ENCODE measurements around the gene HIGD1C. TPM values are rescaled to one million over a fixed set of nuclear protein-coding genes. Genes with fewer than 3 reads are reported as not detected.

The HIGD1C gene
- total RNA-seq, 1 donor from 2014 or later = not detected

DNA sequence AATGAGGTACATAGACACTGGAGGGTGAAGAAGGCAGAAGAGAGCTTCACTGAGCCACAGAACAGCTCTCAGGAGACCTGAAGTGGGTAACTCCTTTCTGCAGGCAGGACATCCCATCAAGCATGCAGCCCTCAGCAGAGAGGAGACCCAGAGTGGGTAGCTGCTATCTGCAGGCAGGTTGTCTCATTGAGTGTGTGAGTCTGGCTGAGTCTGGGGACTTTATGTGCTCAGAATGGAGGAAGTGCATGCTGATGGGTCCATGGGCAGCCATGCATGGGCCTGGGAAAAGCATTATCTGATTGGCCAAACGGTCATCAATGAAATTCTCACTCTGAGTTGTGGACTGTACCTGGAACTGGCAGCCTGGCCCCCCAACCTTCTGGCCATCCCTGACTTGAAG lies 14.7 kb upstream of the HIGD1C start:
- H3K9me3 Mint-ChIP-seq (ENCODE audit: unreplicated experiment) = no peaks in the 10 kb centered on the region
- H3K27me3 Mint-ChIP-seq (ENCODE audit: unreplicated experiment) = peaks cover 2% of the 10 kb centered on the region
- DNase-seq (ENCODE audit: extremely low spot score, unreplicated experiment) = no peak
- H3K4me3 Mint-ChIP-seq (ENCODE audit: unreplicated experiment) = no peak overlapping the region
- no peak overlapping the region for H3K27ac Mint-ChIP-seq (ENCODE audit: unreplicated experiment)
- H3K4me1 Mint-ChIP-seq (ENCODE audit: unreplicated experiment) = peaks cover 18% of the 10 kb centered on the region
- TF ChIP-seq, protein P1, sequence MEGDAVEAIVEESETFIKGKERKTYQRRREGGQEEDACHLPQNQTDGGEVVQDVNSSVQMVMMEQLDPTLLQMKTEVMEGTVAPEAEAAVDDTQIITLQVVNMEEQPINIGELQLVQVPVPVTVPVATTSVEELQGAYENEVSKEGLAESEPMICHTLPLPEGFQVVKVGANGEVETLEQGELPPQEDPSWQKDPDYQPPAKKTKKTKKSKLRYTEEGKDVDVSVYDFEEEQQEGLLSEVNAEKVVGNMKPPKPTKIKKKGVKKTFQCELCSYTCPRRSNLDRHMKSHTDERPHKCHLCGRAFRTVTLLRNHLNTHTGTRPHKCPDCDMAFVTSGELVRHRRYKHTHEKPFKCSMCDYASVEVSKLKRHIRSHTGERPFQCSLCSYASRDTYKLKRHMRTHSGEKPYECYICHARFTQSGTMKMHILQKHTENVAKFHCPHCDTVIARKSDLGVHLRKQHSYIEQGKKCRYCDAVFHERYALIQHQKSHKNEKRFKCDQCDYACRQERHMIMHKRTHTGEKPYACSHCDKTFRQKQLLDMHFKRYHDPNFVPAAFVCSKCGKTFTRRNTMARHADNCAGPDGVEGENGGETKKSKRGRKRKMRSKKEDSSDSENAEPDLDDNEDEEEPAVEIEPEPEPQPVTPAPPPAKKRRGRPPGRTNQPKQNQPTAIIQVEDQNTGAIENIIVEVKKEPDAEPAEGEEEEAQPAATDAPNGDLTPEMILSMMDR (IDR thresholded peaks at IDR 0.05) = no peak
- peaks cover 2% of the 10 kb centered on the region for H3K36me3 Mint-ChIP-seq (ENCODE audit: unreplicated experiment)

DNA sequence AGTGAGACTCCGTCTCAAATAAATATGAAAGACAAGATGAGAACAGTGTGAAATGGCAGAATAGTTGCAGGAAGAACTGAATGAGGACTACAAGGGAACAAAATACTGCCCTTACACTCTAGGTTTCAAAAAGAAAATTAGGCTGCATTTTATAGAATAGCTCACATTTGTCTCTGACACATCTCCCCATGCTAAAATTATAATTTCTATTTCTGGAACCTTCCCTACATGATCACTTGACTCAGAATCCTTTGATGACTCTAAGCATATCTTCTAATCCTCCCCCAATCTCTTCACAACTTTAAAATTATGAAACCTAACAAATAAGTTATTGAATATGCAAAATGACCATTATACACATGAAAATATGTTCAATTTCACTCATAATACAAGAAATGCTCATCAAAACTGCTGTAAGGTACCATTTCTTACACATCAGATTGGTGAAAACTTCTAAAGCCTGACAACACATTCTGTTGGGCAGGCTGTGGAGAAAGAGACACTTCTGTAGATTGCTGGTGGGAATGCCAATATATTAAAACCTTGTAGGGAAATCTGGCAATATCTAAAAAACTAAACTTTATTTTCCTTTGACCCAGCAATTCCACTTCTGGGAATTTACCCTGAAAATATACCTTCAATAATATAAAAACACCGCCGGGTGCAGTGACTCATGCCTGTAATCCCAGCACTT lies 4.3 kb upstream of the HIGD1C start:
- no peak for DNase-seq (ENCODE audit: extremely low spot score, unreplicated experiment)
- Mint-ChIP-seq H3K27ac (ENCODE audit: unreplicated experiment) (no peak overlapping the region), H3K4me3 (ENCODE audit: unreplicated experiment) (no peak overlapping the region), H3K9me3 (ENCODE audit: unreplicated experiment) (no peaks in the 10 kb centered on the region), H3K4me1 (ENCODE audit: unreplicated experiment) (peaks cover 7% of the 10 kb centered on the region), H3K36me3 (ENCODE audit: unreplicated experiment) (no peaks in the 10 kb centered on the region), H3K27me3 (ENCODE audit: unreplicated experiment) (peaks cover 3% of the 10 kb centered on the region)
- TF ChIP-seq, protein P1 (IDR thresholded peaks at IDR 0.05) = no peak

DNA sequence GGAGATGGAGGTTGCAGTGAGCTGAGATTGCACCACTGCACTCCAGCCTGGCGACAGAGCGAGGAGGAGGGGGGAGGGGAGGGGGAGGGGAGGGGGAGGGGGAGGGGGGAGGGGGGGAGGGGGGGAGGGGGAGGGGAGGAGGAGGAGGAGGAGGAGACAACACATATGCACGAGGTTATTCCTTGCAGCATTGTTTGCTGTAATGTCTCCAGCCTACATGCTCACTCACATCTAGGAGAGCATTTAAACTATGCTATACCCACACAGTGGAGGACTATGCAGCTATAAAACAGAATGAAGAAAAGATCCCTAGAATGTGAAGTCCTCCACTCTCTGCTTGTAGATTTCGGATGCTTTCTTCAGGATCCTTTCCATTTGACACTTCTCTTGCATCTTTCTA lies 3.5 kb upstream of the HIGD1C start:
- Mint-ChIP-seq H3K4me1 (ENCODE audit: unreplicated experiment) (peaks cover 7% of the 10 kb centered on the region), H3K27me3 (ENCODE audit: unreplicated experiment) (peaks cover 3% of the 10 kb centered on the region), H3K36me3 (ENCODE audit: unreplicated experiment) (no peaks in the 10 kb centered on the region), H3K4me3 (ENCODE audit: unreplicated experiment) (no peak overlapping the region), H3K27ac (ENCODE audit: unreplicated experiment) (no peak overlapping the region), H3K9me3 (ENCODE audit: unreplicated experiment) (no peaks in the 10 kb centered on the region)
- TF ChIP-seq, protein P1 (IDR thresholded peaks at IDR 0.05) = no peak
- no peak for DNase-seq (ENCODE audit: extremely low spot score, unreplicated experiment)

DNA sequence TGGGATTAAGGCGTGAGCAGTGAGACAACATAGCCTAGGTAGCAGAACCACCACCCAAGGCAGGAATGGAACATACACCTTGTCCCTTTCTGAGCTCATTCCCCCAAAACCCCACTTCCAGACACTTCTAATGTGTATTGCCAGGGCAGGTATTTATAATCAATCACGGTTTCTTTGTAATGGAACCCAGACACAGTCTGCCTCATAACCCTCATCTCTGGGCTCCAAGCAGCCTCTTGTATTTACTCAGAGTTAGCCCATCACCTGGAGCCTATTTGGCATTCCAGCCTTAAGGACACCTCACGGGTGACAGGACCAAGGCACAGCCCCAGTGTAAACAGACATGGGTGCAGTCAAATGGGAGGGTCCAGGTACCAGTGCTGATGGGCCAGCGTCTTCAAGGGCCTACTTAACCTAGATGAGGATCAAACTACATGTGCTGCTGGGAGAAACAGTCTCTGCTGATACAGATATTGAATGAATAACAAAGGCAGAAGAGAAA lies 2.5 kb upstream of the HIGD1C start:
- TF ChIP-seq, protein P1 (IDR thresholded peaks at IDR 0.05) = no peak
- Mint-ChIP-seq H3K9me3 (ENCODE audit: unreplicated experiment) (no peaks in the 10 kb centered on the region), H3K27ac (ENCODE audit: unreplicated experiment) (no peak overlapping the region), H3K27me3 (ENCODE audit: unreplicated experiment) (peaks cover 3% of the 10 kb centered on the region), H3K4me1 (ENCODE audit: unreplicated experiment) (peaks cover 7% of the 10 kb centered on the region), H3K36me3 (ENCODE audit: unreplicated experiment) (no peaks in the 10 kb centered on the region), H3K4me3 (ENCODE audit: unreplicated experiment) (no peak overlapping the region)
- DNase-seq (ENCODE audit: extremely low spot score, unreplicated experiment) = no peak

DNA sequence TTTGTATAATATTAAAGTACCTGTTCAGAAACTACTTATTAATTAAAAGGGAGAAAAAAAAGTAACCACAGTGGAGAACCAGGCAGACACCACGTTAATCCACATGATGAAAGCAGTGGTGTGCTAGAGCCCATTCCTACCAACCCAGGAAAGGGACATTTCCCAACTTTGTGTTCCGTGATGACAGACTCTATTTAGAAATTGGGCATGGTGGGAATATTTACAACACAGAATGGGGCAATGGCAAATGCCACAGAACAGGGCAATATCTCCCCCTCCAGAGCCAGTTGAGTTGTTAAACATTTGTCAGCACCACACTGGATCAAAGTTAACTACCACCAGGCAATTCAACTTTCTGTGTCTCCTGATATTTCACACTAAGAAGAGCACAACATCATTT lies 1.2 kb upstream of the HIGD1C start:
- no peak for DNase-seq (ENCODE audit: extremely low spot score, unreplicated experiment)
- no peak overlapping the region for H3K4me3 Mint-ChIP-seq (ENCODE audit: unreplicated experiment)
- H3K27ac Mint-ChIP-seq (ENCODE audit: unreplicated experiment) = no peak overlapping the region
- TF ChIP-seq, protein P1 (IDR thresholded peaks at IDR 0.05) = no peak
- no peaks in the 10 kb centered on the region for H3K9me3 Mint-ChIP-seq (ENCODE audit: unreplicated experiment)
- no peaks in the 10 kb centered on the region for H3K36me3 Mint-ChIP-seq (ENCODE audit: unreplicated experiment)
- H3K4me1 Mint-ChIP-seq (ENCODE audit: unreplicated experiment) = peaks cover 7% of the 10 kb centered on the region
- H3K27me3 Mint-ChIP-seq (ENCODE audit: unreplicated experiment) = peaks cover 3% of the 10 kb centered on the region
